ENCODE measurements around the gene C2CD2.
A peak's percentile ranks its signal among the peaks of the same experiment; 100 is the strongest.

Gene C2CD2

DNA sequence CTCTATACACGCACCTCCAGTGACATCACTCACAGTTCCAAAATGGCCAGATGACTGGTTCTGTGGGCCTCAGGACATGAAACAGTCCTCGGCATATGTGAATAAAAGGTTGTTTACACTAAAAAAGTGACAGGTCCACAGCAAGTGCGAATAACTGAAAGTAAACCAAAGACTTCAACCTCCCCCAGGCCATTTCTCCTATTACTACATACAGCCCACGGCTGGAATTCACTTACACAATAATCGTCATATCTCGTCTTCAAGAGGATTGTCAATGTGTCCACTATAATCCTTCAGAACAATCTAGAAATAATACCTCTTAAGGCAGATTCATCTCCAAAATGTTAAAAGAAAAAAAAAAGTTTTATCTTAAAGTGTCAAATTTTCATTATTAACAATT is 72.8 kb downstream of the C2CD2 start:
- no peak for DNase-seq

DNA sequence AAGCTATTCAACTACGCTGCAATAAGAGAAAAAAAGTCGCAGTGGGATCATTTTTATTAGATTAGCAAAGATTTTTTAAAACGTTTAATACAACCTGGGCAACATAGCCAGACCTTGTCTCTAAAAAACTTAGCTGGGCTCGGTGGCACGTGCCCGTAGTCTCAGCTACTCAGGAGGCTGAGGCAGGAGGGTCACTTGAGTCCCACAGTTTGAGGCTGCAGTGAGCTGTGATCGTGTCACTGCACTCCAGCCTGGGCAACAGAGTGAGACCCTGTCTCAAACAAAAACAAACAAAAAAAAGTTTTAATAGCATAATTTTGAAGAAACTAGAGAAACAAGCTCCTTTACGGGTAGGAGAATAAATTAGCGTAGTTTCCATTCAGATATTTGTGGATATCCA is 73.7 kb downstream of the C2CD2 start:
- no peak for DNase-seq

DNA sequence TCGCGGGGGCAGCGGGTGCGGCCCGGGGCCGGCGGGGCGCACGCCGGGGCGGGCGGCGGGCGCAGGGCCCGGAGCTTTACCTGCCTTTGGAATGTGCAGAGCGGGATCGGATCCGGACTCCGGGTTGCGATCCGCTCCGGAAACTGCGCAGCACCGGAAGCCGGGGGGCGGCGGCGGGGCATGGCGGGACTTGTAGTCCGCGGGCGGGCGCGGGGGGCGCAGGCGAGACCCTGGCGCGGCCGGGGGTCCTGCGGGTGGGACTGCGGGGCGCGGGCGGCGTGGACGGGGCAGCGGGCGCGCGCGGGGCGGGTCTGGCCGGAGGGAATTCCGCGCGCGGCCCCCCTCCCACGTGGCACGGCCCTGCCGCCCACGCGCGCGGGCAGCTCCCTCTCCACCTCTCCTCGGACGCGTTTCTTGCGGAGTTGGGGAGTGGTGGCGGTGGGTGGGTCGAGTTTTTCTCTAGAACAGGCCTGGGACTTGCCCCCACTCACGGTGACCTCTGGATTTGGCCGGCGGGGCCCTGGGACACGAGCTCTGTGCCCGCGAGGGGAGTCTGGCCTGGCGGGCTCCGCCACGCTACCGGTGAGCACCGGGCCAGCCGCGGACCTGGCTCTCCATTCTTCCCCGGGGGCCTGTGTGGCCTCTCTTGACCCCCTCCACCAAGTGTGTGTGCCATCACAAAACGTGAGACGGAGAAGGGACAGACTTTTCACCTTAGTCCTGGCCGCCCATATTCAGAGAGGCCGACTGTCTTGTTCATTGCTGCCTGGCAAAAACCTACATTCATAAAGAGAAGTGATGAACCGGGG is 74.4 kb downstream of the C2CD2 start, which contains the start of gene PRDM15:
Gene PRDM15 (minus strand): TSS at position 155 of the 809 bp plus-strand sequence. CDS start 18,981 bp downstream, outside the sequence.
- DNase-seq = peak; percentile 87

DNA sequence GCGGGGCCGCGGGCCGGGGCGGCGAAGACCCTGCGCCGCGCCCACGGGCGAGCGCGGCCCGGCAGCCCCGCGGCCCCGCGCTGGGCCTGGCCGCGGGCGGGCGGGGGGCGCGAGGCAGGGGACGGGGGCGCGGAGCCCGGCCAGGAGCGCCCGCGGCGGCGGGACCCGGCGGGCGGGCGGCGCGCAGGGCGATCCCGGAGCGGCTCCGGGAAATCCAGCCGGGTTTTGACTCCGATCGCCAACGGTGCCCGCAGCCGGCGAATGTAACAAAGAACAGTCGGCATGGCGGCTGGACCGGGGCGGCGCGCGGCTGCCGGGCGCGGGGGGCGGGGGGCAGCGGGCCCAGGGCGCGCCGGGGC is 75.0 kb downstream of the C2CD2 start:
- DNase-seq = peak; percentile 87

DNA sequence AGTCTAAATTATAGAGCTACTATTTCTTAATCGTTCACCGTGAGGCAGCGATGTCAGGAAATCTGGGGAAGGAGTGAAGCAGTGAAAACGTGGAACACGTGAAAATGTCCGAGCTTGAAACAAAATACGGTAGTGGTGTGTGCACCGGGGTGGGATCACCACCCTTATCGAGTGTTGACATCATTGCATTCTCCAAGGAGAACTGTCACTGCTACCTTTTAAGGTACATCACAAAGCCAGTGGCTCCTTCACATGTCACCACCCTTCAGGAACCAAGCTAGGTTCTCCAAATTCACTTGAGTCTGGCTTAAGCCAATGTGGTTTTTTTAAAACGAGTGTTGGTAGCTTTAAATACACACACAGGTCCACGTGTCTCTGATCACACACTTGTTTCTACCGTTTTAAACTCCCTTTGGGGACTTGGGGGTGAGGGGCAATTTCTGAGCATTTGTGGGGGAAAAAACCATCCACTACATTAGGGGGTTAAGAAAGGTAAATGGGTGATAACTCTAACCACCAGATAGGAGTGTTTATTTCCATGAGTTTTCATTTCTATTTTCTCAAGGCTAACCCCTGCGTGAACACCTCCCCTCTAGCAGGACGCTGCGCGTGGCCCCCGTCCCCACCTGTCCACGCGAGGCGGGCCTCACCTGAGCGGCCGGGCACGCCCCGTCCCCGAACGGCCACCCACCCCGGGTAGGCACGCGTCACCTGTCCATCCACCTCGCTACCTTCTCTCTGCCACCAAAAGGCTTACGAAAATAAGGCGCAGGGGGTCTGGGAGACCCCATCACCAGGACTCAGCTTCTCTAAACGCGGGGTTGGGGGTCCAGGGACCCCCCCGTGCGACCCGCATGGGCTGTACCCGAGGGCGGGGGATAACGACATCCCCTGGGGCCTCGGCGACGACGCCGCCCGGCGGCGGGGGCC is 75.7 kb downstream of the C2CD2 start:
- peak; percentile 46 for DNase-seq

DNA sequence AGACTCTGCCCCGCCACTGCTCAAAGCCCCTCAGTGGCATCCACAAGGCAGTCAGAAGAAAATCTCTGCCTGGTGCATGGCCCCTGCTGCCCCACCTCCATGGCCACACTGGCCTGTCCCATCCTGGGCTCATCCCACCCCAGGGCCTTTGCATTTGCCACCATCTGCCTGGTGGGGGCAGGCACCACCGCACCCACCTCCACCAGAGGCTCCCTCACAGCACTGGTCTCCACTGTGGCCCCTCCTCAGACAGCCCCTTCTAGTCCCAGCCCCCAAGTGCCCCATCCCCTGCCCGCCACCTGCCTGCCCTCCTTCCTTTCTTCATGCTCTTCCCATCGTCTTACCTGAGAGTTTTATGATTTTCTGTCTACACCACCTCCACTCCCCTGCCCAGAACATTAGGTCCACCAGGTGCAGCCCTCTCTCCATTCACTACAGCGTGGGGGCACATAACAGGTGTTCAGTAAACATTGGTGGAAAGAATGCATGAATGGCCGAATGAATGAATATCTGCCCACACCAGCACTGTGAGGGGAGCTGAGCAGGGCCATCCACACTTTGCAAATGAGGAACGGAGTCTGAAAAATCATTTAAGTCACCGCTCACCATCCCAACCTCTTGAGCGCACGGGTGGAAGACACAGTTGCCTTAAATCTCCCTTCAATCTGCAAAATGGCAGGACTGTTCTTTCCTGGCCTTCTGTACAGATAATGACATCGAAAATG is 76.7 kb downstream of the C2CD2 start:
- DNase-seq = no peak

DNA sequence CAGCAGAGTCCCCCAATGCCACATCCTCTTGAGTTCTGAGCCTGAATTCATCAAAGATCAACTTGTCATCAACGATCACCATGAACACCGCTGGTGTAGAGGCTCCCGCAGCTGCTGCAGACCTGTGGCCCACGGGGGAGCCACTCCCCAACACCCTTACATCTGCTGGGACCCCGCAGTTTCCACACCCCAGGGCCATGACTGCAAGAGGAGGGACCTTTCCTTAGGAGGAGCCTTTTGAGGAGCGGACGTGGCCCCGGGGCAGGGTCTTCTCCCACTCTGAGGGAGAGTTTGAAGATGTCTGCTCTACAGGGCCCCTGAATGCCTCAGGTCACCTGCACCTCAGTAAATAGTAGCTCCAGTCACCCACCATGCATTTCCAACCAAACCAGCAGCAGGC is 77.4 kb downstream of the C2CD2 start:
- DNase-seq = no peak

DNA sequence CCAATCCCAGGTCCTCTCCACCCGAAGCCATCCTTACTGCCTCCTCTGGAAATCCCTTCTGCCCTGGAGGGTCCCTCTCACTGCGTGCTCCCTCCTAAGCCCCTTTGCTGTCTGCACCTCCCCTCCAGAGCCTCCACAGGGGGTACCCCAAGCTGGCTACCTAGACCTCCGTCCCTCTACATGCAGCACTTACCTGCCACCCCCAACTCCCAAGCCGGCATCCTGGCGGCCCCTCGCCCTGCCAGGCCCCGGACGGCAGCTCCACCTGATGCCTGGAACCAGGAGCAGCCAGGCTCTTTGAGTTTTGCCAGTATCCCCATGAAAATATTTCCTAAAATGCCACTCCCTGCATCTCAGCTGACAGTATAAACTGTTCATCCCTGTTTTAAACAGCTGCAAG is 78.7 kb downstream of the C2CD2 start:
- DNase-seq = no peak

DNA sequence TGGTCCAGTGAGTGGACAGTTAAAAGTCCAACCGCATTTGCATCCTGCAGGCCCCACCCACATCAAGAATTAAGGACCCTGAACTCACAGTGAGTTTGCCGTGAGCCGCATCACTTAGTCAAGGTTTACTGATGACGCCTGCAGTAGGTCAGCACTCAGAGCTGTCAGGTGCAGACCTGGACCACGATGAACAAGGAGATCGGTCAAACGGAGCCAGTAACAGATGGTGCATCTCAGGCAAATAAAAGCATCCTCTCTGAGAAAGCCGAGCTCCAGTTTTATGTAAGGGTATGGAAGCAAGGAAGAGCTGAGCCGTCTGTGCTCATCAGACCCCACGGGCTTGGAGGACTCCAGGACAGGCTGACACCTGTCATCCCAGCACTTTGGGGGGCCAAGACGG is 79.2 kb downstream of the C2CD2 start:
- no peak for DNase-seq

DNA sequence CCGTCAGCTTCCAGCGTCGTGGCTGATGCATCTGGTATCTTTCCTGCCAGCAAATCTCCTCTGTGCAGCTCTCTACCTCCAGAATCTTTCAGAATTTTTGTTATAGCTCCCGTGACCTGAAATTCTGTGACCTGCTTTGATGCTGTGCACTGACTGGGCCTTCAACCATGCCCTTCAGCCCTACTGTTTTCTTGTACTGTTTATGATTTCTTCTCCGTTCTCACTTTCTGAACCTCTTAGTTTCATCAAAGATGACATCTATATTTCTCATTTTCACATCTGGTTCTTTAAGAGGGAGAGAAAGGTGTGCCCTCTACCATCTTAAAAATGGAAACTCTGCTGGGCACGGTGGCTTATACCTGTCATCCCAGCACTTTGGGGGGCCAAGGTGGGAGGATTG is 80.4 kb downstream of the C2CD2 start:
- DNase-seq = no peak

DNA sequence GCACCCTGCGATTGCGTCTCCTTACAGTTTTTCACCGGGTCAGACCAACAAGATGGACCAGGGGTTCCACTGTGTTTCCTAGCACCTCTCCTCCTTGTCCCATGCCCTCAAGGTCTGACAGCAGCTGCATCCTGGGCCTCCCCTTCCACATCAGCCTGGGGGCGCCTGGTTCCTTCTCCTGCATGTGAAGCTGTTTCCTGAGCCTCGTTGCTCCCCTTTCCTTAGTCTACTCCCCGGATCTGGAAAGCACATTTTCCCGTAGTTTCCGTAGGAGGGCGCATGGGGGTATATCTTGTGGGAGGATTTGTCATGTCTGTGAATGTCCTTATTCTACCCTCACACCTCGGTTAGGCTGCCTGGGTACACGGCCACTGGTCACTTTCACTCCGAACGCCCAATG is 80.8 kb downstream of the C2CD2 start:
- peak; percentile 27 for DNase-seq

DNA sequence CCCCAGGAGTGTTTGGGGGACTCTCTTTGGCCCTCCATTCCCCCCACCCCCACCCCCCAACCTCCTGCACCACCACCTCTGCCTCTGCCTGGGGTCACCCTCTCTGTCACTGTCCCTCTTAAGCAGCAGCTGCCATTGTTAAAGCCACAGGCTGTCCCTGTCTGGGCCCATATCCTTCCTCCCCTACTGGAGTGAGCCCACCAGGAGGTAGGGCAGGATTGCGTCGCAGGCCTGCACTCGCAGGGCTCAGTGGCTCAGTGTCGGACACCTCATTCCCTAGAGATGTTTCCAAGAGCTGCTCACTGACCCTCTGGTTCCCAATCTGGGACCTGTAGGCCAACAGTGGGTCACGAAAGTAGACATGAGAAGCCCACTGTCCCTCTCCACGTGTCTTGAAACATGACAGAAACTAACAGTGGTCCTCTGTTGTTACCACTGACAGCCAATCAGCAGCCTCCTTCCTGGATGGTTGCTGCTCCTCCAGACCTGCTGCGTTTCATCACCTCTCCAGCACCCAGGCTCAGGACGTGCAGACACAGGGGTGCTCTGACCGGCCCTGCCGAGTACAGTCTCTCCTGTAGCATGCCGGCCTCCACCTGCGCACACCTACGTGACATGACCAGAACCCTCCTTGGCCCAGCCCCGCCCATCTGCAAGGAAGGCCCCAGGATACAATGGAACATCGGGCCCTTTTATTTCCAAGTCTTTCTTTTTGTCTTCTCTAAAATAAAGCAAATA is 82.4 kb downstream of the C2CD2 start:
- no peak for DNase-seq

DNA sequence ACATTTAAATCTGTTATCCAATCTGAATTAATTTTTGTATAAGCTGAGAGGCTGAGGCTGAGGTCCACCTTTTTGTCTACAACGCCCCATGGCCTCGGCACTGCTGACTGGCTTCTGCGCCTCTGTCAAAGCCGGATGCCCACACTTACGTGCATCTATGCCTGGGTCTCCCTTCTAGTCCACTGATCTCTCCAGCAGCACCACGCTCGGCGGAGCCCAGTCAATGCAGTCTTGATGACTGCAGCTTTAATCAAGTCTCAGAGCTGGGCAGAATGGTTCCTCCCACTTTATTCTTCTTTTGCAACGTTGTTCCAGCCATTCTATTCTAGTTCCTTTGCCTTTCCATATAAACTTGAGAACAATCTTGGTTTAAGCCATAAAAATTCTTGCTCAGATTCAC is 84.0 kb downstream of the C2CD2 start:
- DNase-seq = no peak

DNA sequence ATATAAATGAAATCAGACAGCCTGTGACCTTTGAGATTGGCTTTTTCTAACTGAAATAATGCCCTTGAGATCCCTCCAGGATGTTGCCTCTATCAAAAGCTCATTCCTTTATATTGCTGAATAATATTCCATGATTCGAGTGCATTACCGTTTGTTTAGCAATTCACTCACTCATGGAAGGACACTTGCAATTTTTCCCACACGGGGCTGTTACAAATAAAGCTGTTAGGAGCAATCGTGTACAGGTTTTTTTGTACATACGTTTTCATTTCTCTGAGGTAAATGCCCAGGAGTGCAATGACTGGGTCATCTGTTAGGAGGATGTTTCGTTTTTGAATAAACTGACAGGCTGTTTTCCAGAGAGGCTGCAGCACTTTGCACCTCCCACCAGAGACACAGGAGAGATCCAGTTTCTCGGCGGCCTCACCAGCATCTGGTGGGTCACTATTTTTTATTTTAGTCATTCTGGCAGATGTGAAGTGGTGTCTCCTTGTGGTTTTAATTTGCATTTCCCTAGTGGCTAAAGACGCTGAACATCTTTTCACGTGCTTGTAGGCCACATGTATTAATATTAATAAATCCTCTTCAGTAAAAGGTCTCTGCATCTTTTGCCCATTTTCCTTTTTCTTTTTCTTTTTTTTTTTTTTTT is 85.6 kb downstream of the C2CD2 start:
- peak; percentile 59 for DNase-seq

DNA sequence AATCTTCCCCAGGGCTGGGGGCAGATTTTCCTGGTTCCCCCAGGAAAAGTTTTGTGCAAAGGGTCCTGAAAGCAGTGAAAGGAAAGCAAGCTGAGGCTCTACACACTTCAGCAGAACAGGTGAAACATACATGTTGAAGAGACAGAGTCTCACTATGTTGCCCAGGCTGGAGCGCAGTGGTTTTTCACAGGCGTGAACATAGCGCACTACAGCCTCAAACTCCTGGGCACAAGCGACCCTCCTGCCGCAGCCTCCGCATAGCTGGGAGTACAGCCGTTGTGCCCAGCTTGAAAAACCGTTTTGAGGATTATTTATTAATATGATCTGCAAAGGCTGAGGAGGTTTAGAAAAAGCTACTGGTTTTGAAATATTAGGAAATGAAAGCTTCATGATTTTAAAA is 86.5 kb downstream of the C2CD2 start:
- no peak for DNase-seq

DNA sequence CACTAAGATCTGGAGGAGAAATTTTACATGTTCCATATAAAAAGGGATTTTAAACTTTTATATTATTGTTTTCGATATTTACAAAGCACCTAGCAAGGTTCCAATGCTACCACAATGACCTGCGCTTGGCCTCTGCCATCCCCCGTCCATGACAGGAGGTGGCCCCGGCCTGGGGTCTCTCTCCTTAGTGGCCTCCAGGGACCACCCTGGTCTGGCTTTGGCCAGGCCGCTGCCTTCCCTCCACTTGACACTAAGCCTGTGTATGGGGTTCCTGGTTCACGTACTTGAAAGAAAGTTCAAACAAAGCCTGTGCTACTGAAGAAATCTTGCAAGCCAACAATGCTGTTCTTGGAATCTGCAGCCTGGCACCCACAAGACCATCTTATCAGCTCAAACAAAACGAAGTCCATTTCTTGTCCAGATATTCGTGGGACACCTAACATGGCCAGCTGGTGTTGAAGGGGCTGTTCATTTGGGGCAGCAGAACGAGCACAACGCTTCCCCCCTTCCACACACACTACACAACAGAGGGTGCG is 87.5 kb downstream of the C2CD2 start:
- no peak for DNase-seq

DNA sequence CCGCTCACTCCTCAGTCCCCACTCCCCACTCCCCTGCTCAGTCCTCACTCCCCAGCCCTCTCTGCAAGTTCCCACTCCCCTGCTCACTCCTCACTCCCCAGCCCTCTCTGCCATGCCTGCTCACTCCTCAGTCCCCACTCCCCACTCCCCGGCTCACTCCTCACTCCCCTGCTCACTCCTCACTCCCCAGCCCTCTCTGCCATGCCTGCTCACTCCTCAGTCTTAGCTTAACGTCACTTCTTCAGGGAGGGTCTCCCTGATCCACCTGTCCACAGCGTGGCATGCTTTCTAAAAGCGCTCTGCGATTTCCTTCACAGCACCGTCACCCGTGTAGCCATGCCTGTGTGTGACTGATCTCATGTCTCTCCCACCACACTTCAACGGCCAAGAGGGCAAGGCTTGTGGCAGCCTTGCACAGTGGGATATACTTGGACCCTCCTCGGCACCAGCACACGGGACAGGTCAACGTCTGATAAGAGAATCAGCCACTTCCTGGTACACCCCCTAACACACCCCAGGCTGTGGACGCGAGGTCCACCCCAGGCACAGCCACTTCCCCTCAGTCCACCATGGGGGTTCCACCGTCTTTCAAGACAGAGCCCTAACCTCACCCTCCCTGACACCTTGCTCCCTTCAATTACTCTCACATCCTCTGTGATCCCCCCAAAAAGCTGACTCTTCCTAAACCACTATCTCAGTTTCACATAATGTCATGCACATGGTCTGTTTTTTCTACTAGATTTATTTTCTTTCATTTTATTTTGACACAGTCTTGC is 88.6 kb downstream of the C2CD2 start:
- no peak for DNase-seq

DNA sequence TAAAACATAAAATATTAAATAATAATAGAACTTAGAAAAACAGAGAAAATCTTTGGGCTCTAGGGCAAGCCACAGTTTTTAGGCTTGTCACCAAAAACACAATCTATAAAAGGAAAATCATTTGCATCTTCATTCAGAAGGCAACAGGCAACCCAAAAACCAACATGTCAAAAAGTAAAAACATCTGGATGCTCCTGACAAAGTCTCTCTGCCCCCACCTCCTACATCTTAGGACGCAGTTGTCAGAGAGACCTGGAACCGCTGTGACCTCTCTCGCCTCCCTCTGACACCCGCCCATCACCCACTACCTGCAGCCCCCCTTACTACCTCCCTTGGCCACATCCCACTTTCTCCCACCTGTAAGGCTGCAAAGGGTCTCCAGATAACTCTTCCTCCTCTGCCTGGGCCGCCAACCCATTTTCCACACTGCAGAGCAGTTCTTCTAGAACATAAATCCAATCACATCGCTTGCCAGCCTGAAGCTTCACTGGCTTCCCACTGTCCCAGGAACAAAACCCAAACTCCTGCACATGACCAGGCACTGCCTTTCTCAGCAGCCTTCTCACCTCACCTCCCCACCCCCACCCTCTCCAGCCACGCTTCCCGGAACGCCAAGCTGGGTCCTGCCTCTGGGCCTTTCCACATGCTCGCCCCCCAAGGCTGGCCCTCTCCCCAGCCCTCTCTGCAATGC is 89.4 kb downstream of the C2CD2 start:
- DNase-seq = no peak

DNA sequence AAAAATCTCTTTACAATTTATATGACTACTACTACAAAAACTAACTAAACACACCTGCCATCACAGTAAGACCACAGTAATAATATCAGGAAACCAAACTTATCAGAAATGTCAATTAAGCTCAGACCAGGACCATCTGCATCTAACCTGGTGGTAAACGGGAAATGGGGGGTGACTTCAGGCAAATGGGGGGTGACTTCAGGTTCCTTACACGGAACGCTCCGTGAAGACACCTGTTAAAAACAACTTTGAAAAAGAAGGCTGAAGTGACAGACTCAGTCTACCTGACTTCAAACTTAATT is 90.4 kb downstream of the C2CD2 start:
- no peak for DNase-seq

DNA sequence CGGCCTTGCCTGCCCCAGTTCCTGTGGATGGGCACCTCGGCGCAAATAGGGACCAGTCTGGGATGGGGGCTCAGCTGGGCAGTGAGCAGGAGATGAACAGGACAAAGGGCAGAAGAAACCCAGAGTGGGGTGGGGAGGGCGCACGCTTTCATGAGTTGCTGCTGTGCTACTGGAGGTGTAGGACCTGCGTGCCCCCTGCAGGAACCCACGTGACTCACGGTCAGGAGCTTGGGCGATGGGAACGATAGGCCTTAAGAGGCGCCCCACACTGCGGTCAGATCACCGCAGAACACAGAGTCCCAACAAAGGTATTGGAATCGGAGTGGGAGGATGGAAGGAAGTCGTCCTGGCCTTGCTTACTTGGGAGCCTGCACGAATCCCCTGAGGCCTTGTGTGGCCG is 91.8 kb downstream of the C2CD2 start:
- no peak for DNase-seq

DNA sequence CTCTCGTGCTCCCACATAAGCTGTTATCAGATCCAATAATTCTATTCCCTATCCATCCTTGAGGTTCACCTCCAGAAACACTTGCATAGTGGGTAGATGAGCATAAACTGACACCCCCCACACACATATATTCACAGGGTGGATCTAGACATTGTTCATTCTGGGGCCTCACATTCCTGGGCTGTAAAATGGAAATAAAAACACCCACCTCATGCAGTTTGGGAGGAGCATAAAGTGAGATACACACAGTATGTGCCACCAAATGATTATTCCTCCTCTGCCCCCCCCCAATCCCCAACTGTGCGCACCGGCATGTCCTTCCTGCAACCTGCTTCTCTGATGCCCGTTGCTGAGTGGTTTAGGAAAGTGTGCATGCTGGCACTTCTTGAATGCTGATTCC is 92.6 kb downstream of the C2CD2 start:
- no peak for DNase-seq
